Stimulated activated CD4-positive, alpha-beta T cell treated with anti-CD3 and anti-CD28 coated beads, Interleukin-1b, Interleukin-23, amount 100 ng/mL, for 48 hours (primary cell): ENCODE measurements around the gene SEMA4D.
A peak's percentile ranks its signal among the peaks of the same experiment; 100 is the strongest.
"Not testable (repeated sequence)": the region's sequence is repeated elsewhere in the genome, so short reads cannot be mapped to it uniquely, and the experiment has no call there.

ENCODE experiments used
- DNase-seq: peaks from one replicate; pipeline ENCODE4 v3.0.0-alpha.2; 2020

Gene SEMA4D

DNA sequence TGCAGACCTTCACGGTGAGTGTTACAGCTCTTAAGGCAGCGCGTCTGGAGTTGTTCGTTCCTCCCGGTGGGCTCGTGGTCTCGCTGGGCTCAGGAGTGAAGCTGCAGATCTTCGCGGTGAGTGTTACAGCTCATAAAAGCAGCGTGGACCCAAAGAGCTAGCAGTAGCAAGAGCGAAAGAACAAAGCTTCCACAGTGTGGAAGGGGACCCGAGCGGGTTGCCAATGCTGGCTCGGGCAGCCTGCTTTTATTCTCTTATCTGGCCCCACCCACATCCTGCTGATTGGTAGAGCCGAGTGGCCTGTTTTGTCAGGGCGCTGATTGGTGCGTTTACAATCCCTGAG, 18.3 kb downstream of the SEMA4D start:
- DNase-seq = peak; percentile 57

DNA sequence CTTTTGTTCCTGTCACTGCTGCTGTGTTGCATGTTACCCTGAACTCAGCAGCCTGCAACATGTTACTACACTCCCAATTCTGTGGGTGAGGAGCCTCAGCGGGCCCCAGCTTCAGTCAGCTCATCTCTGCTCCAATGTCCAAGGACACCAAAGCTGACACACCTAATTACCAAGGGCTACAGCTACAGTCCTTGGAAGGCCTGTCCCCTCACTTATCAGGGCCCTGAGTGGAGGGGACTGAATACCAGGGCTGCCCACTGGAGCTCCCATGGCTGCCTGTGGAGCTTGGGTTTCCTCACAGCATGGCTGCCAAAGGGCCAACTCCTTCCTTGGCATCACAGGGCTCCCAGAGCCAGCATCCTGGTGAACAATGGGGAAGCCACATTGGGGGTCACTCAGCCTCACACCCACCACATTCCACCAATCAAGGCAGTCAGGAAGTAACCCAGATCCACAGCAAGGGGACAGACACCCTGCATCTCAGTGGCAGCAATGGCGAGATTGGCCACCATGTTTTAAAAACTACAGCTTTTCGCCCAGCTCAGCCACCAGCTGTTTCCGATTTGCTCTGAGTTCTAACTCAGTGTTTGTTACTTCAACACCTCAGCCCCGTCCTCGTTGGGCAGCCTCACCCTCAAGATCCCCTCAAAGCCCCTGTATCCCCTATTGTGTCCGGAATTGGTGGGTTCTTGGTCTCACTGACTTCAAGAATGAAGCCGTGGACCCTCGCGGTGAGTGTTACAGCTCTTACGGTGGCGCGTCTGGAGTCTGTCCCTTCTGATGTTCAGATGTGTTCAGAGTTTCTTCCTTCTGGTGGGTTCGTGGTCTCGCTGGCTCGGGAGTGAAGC, 18.9 kb downstream of the SEMA4D start:
- DNase-seq = peak; percentile 62

DNA sequence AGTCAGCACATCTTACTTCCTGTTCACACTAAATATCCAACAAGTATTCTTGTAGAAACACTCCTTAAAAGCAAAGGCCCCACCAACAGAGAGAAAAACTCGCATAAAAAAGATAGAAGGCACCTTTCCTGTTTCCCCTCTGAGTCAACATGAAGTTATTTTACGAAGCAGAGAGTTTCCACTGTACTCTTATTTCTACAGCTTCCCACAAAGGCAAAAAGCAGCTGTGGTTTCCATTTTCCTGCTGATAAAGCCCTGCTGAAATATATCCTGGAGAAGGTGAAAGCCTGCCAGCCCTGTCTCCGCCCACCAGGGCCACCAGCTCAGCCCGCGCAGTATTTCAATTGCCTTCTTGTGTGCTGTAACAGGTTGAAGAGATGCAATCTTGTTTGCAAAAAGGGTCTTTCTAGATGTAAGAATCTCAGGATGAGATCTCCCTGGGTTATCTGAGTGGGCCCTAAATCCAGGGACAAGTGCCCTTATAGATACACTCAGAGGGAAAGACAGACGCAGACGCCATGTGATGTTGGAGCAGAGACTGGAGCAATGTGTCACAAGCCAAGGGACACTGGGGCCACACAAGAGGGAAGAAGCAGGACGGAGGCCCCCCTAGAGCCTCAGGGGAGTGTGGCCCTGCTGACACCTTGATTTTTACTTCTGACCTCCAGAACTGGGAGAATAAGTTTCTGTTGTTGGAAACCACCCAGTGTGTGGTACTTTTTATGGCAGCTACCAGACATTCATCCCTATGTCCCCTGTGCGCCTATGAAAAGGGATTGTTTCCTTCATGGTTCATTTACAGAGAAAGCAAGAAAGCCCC, 19.9 kb downstream of the SEMA4D start:
- peak; percentile 73 for DNase-seq

DNA sequence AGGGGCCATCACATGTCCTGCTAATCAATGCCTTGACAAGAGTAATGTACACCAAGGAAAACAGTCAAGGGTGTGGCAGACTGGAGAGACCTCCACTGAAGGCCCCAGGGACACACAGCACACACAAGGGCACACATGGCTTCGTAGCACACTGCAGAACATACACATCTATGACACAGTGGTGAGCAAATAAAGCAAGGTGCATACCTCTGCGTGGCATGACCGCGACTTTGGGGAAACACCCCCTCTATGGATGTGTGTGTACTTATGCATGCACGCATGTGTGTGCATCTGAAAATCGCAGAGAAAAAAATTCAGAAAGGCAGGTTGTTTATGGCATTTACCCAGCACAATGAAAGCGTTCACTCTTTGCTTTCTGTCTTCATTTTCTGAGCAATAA, 20.5 kb downstream of the SEMA4D start:
- peak; percentile 74 for DNase-seq

DNA sequence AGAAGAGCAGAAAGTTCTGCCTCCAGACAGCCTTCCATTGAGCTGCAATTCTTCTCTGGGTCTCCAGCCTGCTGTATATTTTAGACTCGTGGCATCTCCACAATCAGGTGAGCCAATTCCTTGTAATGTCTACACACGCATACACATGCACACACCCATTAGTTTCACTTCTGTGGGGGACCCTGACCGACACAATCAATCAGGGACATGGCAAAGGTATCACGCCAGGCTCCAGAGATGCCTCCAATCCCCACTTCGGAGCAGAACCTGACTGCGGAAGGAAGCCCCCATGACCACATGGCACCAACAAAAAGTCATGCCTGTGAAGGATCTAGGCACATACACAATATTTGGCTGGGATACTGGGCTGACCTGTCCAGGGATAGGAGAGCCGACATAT, 21.4 kb downstream of the SEMA4D start:
- DNase-seq = no peak

DNA sequence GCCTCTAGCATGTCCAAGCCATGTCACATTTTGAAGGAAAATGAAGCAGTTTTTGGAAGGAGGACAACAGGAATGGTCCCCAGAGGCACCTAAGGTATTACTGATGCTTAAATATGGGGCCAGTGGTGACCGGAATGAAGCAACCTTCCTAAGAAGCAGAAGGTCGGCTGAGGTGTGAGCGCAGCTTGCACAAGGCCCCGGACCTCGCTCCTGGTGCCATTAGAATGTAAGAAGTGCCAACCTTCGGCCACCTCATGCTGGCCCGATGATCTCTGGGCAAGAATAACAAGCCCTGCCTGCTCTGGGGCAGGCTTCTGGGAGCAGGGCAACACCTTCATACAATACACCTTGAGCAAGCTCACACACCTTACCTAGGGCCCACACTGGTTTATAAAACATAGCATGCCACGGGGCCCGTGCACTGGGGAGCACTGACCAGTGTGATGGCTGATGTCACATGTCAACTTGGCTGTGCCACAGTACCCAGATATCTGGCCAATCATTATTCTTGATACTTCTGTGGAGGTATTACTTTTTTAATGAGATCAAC, 21.9 kb downstream of the SEMA4D start:
- no peak for DNase-seq

DNA sequence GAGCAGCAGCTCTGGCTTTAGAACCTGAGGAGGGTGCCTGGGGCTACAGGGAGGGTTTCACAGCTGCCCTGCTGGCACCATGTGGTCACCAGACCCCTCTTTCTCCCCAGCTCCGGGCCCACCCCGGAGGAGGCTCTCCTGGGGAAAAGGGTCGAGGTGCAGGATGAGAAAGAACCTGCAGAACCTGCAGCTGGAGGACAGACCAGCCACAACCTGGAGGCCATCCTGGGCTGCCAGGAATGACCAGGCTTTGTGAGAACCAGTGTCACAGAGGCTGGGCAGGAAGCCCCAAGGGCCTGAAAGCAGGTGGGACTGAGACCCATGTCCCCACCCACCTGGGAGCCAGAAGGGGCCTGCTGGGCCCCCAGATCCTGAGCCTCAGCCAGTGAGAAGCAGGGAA, 23.0 kb downstream of the SEMA4D start:
- no peak for DNase-seq

DNA sequence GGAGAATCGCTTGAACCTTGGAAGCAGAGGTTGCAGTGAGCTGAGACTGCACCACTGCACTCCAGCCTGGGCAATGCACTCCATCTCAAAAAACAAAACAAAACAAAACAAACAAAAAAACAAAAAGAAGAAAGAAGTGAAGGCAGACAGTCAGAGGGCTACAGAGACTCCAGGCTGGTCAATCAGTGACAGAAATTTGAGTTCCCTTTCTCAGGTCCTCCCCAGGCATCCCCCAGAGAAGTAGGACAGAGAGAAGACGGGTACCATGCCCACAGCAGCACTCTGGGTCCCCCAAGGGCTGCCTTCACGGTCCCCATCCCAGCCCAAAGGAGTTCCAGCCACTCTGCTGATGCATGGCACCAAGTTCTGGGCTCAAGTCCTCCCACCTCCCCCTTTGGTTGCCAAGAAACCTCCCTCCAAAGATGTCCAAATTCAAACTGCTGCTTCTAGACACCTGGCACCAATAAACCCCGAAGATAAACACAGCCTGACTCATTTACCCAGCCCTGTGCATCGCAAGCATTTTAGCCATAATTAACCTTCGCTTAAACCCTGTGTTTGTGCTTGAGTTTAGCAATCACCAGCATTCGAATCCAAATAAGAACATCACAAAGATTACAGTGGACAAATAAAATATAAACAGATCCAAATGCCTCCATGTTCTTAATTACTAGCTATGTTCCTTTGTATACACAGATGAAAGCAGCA, 24.0 kb downstream of the SEMA4D start:
- no peak for DNase-seq

DNA sequence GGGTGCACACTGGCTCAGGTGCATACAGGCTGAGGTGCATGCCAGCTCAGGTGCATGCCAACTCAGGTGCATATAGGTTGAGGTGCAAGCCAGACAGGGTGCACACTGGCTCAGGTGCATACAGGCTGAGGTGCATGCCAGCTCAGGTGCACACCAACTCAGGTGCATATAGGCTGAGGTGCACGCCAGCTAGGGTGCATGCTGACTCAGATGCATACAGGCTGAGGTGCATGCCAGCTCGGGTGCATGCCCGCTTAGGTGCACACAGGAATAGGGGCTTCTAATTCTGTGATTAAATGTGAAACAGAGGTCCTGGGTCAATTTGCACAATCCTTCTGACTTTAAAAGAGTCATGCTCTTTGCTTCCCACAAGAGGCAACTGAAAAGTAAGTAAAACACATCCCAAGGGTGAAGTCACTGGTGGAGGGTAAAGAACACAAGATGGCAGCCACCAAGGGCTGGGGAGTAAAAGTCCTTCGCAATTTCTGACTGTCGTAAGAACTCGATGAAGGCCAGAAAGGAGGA, 26.1 kb downstream of the SEMA4D start:
- DNase-seq = not testable (repeated sequence)

DNA sequence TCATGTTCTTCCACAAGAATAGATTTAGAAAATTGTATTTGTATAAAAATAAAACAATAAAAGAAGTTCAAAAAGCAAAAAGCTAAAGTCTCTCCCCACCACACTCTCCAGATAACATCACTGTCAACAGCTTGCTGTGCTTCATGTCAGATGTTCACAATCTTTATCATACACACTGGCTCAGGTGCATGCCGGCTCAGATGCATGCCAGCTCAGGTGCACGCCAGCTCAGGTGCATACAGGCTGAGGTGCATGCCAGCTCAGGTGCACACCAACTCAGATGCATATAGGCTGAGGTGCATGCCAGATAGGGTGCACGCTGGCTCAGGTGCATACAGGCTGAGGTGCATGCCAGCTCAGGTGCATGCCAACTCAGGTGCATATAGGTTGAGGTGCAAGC, 26.5 kb downstream of the SEMA4D start:
- no peak for DNase-seq

DNA sequence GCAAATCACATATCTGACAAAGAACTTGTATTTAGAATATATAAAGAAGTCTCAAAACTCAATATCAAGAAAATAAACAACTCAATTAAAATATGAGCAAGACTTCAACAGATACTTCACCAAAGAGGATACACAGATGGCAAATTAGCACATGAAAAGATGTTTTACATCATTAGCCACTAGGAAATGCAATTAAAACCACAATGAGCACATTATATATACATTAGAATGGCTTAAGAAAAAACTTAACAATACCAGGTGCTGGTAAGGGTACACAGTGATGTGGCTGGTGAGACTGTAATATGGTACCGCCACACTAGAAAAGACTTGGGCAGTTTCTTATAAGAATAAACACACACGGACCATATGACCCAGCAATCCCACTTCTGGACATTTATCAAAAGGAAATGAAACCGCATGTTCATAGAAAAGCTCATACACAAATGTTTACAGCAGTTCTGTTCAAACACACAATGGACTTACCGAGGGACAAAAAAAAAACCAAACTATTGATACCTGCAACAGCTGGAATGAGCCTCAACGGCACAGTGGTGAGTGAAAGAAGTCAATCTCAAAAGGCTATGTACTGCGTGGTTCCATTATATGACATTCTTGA, 27.6 kb downstream of the SEMA4D start:
- no peak for DNase-seq

DNA sequence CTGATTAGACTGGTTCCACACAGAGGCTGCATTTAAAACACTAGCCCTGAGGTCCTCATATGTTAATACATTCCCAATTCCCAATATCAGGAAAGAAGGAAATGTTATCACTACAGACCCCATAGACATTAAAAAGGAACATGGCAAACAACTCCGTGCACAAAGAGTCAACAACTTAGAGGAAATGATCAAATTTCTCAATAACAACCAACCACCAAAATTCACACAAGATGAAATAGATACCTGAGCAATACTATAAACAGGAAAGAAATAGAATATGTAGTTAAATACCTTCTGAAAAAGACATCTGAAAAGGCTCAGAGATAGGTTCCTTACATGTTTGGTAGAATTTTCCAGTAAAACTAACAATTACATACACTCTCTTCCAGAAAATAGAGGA, 28.9 kb downstream of the SEMA4D start:
- DNase-seq = no peak

DNA sequence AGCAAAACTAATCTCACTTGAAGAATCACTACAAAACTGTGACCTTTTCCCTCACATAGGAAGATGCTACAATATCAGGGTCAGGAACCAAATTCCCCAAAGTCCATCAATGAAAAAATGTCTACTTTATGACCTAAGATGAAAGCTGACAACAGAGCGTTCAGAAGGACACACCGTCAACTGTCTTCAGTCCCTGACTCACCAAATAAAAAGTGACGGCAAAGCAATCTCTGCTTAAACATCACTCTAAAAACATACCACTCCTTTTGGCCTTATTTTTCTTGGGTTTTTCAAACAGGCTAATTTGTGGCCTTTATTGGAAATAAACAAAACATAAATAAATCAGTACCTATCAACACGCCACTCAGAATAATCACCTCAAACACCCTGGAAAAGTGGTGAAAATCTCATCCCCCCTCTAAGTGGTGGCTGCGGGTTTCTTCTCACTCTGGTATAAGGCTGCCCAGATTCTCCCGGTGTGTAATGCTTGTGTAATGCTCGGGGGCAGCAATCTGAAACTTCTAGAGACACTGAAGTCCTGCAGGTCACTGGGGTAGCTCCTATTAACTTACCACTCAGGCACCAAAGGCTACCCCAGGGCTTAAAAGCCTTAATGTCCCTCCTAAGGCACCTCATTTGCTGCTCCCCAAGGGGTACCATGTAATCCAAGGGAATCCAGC, 29.5 kb downstream of the SEMA4D start:
- no peak for DNase-seq

DNA sequence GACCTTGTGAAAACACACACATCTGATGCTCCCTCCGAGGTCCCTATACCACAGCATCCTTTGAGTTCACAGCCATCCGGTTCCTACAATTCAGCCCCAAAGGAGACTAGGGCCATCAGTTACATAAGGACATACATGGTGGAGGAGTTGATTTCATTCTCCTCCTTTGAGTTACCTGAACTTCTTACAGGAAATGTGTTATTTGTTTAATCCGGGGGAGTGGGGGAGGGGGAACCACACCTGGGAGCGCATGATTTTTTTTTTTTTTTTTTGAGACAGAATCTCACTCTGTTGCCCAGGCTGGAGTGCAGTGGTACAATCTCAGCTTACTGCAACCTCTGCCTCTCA, 30.7 kb downstream of the SEMA4D start:
- no peak for DNase-seq

DNA sequence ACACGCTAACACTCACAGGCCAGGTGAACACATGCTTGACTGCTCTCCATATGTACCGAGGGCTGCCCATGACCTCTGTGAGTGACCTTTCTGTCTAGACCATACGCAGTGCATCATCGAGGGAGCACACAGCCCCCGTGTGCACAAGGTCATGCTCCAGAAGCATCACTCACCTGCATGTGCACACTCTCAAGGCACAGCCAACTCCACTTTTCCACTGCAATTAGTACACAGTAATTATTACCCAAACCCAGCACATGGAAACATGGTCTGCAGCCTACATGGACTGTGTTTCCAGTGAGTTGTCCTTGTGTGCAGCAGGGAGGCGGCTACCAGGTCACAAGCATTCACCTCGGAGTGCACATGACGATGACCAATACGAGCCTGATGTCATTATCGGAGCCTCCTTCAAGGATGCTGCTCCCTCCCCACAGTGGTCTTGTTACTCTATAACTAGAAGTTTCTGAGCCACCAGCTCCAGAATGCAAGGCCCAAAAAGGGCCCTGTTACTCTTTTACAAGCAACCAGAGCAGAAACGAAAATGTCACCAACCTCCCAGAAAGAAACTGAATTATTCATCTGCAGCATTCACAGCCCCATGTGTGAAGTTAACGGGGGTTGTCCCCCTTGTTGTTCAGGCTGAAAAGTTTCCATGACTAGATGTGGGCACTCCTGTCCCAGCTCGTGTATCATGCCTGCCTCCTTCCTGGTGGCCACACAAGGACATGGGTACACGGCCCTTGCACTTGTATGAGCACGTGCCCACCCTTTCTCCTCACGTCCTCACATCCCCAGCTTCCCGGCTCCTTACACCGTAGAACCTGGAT, 31.2 kb downstream of the SEMA4D start:
- DNase-seq = peak; percentile 75

DNA sequence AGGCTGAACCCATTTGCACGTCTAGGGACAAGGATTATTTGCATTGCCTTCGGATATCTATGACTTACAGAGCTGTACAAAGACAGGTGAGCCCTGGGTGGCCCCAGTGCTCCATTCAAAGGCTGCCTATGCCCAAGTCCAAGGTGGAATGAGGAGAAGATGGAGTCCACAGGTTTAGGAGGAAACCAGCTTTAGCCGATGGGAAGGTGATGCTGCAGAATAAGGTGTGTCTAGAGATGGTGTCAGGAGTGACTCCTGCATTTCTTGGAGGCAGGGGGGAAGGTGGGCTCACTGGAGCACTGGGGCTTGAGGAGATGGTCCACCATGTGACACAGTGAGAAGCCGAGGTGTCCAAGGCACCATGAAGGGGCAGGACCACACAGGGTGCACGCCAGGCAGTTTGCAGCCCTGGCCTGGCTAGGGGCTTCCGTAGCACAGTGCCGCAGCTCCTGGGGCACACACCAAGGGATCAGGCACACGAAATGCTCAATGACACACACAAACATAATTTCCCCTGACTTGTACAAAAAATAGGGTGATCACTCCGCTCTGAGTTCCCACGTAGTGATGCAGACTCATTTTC, 32.1 kb downstream of the SEMA4D start:
- no peak for DNase-seq

DNA sequence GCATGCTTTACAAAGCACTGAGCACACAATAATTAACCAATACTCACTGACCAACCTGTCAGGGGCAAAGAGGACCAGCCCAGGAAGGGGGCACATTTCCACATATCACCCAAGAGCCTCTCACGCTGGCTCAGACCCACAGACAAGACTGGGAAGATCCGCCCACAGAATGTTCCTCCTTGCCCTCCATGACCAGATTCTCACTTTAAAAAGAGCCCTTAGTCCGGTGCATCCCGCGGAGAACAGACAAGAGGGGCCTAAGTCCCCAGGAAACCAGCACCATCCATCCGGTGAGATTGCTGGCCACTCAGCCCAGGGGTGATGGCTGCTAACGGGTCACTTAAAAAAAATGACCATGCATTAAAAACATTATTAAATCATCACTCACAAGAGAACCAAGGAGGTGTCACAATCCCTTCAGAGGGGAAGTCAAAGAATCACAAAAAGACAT, 32.9 kb downstream of the SEMA4D start:
- no peak for DNase-seq

DNA sequence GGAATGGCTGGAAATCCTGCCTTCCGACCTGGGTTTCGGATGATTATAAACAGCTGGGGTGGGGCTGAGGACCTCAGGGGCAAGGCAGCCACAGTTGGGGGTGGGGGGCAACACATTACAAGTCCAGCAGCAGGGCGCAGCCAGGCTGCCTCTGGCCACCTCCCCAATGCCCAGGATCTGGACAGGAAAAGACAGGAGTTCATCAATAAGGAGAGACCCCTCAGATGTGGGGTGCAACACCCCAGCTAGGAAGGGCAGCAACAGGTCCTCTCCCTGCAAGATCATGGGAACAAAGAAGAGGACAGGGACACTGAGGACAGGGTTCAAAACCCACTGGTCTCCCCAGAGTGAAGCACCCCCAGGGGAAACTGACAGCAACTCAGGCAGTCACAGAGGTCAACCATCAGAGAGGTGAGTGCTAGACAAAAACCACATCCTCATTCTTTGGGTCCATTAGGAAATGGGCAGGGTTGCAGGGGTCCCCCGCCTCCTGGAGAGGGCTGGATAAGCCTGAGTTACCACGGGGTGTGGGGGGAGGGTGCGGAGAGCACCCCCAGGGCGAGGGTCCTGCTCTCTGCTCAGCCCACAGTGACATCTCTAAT, 33.5 kb downstream of the SEMA4D start:
- DNase-seq = no peak

DNA sequence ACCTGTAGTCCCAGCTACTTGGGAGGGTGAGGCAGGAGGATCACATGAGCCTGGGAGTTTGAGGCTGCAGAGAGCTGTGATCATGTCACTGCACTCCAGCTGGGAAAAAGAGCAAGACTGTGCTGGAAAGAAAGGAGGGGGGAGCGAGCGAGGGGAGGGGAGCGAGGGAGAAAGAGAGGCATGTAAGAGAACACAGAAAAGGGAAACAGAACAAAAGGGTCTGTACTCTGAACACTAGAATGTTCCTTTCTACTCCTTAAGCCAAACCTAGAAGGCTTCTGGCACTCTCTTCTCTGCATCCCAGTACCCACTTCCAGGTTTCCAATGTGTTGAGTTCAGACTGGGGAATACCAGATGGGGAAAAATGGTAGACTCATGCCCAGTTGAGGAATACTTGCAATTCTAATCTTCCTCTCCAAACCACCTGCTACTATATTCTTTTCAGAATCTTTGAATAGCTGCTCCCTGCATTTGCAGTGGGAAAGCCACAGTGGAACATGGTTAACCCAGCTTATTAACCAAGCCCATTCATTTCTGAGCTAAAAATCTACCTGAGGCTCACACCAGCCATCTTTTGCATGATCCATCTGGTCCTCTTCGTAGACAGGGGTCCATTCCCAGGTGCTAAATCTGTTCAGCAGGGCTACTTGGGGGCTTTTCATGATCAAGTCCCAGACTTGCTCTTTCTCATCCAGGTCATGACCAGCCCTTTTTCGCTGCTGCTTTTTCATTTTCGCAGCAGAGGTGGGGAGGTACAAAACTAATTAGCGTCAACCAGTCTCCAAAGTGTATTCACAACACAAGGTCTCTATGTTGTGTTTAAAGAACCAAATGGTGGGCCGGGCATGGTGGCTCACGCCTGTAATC, 34.9 kb downstream of the SEMA4D start:
- DNase-seq = no peak
